Measurements from ENCODE around the gene THRB.

THRB gene

GRCh38 chr3:24157106-24157505 is 337.5 kb downstream of the THRB start:
- no peaks in the 10 kb centered on the region for H3F3A ChIP-seq (ENCODE audit: low read depth)
- no peak overlapping the region for H3K9ac ChIP-seq (ENCODE audit: low read depth, low read length, poor library complexity, severe bottlenecking)
- no peak overlapping the region for H3K4me3 ChIP-seq (ENCODE audit: low read length, poor library complexity, severe bottlenecking)
- H3K36me3 ChIP-seq (ENCODE audit: insufficient read depth, low read length) = no peaks in the 10 kb centered on the region
- H3K79me2 ChIP-seq (ENCODE audit: insufficient read depth, low read length) = no peaks in the 10 kb centered on the region
- TF ChIP-seq CTCF (conservative IDR thresholded peaks at IDR 0.05; ENCODE audit: low read length) (no peak), EZH2phosphoT487 (IDR thresholded peaks at IDR 0.05; ENCODE audit: borderline replicate concordance) (no peak)
- H3K4me1 ChIP-seq (ENCODE audit: insufficient read depth, low read length, poor library complexity, severe bottlenecking) = no peaks in the 10 kb centered on the region
- H3K9me3 ChIP-seq (ENCODE audit: insufficient read depth, low read depth, low read length) = no peaks in the 10 kb centered on the region
- H3K4me2 ChIP-seq (ENCODE audit: low read depth, low read length, poor library complexity, severe bottlenecking) = no peak overlapping the region
- no peaks in the 10 kb centered on the region for H3K27me3 ChIP-seq (ENCODE audit: insufficient read depth, low read length, poor library complexity, severe bottlenecking)
- no peak overlapping the region for H2AFZ ChIP-seq (ENCODE audit: low read length)
- no peaks in the 10 kb centered on the region for H3K9me2 ChIP-seq (replicated peaks; ENCODE audit: low read depth, low read length)
- H4K20me1 ChIP-seq (ENCODE audit: insufficient read depth, low read length, poor library complexity, severe bottlenecking) = no peaks in the 10 kb centered on the region

- no peaks in the 10 kb centered on the region for H3F3A ChIP-seq (ENCODE audit: low read depth)
- no peaks in the 10 kb centered on the region for H3K9me3 ChIP-seq (ENCODE audit: insufficient read depth, low read depth, low read length)
- no peaks in the 10 kb centered on the region for H4K20me1 ChIP-seq (ENCODE audit: insufficient read depth, low read length, poor library complexity, severe bottlenecking)
- H2AFZ ChIP-seq (ENCODE audit: low read length) = no peak overlapping the region
- H3K36me3 ChIP-seq (ENCODE audit: insufficient read depth, low read length) = no peaks in the 10 kb centered on the region
- H3K79me2 ChIP-seq (ENCODE audit: insufficient read depth, low read length) = no peaks in the 10 kb centered on the region
- H3K4me1 ChIP-seq (ENCODE audit: insufficient read depth, low read length, poor library complexity, severe bottlenecking) = no peaks in the 10 kb centered on the region
- no peaks in the 10 kb centered on the region for H3K9me2 ChIP-seq (replicated peaks; ENCODE audit: low read depth, low read length)
- no peaks in the 10 kb centered on the region for H3K27me3 ChIP-seq (ENCODE audit: insufficient read depth, low read length, poor library complexity, severe bottlenecking)
- TF ChIP-seq EZH2phosphoT487 (IDR thresholded peaks at IDR 0.05; ENCODE audit: borderline replicate concordance) (no peak), CTCF (conservative IDR thresholded peaks at IDR 0.05; ENCODE audit: low read length) (no peak)
- no peak overlapping the region for H3K4me2 ChIP-seq (ENCODE audit: low read depth, low read length, poor library complexity, severe bottlenecking)
- H3K9ac ChIP-seq (ENCODE audit: low read depth, low read length, poor library complexity, severe bottlenecking) = no peak overlapping the region
- H3K4me3 ChIP-seq (ENCODE audit: low read length, poor library complexity, severe bottlenecking) = no peak overlapping the region
These were observed 338.2 kb downstream of the THRB start for GRCh38 chr3:24156466-24156865.

GRCh38 chr3:24155276-24155675 is 339.4 kb downstream of the THRB start:
- H3K9ac ChIP-seq (ENCODE audit: low read depth, low read length, poor library complexity, severe bottlenecking) = no peak overlapping the region
- no peaks in the 10 kb centered on the region for H3K36me3 ChIP-seq (ENCODE audit: insufficient read depth, low read length)
- H3K79me2 ChIP-seq (ENCODE audit: insufficient read depth, low read length) = no peaks in the 10 kb centered on the region
- H4K20me1 ChIP-seq (ENCODE audit: insufficient read depth, low read length, poor library complexity, severe bottlenecking) = no peaks in the 10 kb centered on the region
- H3K4me3 ChIP-seq (ENCODE audit: low read length, poor library complexity, severe bottlenecking) = no peak overlapping the region
- no peaks in the 10 kb centered on the region for H3K9me2 ChIP-seq (replicated peaks; ENCODE audit: low read depth, low read length)
- no peaks in the 10 kb centered on the region for H3F3A ChIP-seq (ENCODE audit: low read depth)
- no peaks in the 10 kb centered on the region for H3K4me1 ChIP-seq (ENCODE audit: insufficient read depth, low read length, poor library complexity, severe bottlenecking)
- TF ChIP-seq EZH2phosphoT487 (IDR thresholded peaks at IDR 0.05; ENCODE audit: borderline replicate concordance) (no peak), CTCF (conservative IDR thresholded peaks at IDR 0.05; ENCODE audit: low read length) (no peak)
- no peaks in the 10 kb centered on the region for H3K9me3 ChIP-seq (ENCODE audit: insufficient read depth, low read depth, low read length)
- no peak overlapping the region for H2AFZ ChIP-seq (ENCODE audit: low read length)
- H3K4me2 ChIP-seq (ENCODE audit: low read depth, low read length, poor library complexity, severe bottlenecking) = no peak overlapping the region
- H3K27me3 ChIP-seq (ENCODE audit: insufficient read depth, low read length, poor library complexity, severe bottlenecking) = no peaks in the 10 kb centered on the region

All from Loucy (cell line).